Measurements from ENCODE around the gene SLC44A4.
"Not testable (repeated sequence)": the region's sequence is repeated elsewhere in the genome, so short reads cannot be mapped to it uniquely, and the experiment has no call there.

Gene SLC44A4

DNA sequence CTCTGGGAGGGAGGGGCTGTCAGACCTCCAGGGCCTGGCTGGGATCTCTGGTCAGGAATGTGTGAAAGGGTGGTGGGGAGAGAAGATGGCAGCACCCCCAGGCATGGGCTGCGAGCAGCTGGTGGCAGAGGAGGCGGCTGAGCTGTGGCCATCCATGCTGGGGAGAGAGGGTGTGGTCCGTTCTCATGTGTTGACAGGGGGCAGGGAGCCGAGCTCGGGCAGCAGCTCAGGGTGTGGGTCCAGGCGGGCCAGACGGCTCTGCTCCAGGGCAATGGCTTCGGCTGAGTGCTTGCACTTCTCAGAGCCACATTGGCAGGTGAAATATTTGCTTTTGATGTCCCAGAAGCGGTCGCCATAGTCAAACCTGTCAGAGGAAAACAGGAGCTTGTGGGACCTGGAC lies 1.1 kb upstream of the SLC44A4 start:
- DNase-seq (ENCODE audit: low read depth) = no peak

DNA sequence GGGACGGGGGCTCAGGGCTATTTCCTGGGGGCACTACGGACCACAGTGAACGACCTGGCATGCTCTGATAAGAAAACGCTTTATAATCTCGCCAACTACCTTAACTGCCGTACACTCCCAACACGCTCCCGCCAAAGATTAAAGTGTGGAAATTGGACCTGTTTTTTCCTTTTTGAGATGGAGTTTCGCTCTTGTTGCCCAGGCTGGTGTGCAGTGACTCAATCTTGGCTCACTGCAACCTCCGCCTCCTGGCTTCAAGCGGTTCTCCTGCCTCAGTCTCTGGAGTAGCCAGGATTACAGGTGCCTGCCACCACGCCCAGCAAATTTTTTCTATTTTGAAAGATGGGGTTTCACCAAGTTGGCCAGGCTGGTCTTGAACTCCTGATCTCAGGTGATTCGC lies 346 bp upstream of the SLC44A4 start:
- DNase-seq (ENCODE audit: low read depth) = no peak

DNA sequence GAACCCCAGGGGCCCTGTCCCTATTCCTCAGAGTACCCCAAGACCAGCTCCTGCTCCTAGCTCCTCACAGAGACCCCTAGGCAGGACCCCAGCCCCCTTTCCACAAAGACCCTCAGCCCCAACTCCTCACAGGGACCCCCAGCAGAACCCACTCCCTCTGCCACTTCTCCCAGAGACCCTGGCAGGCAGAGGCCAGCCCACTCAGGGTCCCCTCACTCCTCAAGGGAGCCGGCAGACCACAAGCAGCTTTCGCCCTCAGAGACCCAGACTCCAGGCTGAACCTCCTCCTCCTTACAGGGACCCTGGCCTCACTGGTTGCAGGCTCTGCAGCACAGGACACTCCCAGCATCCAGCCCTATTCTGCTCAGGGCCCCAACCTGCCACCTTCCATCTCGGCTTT lies 575 bp downstream of the SLC44A4 start:
- no peak for DNase-seq (ENCODE audit: low read depth)

- no peak for DNase-seq (ENCODE audit: low read depth)
Observed at GRCh38 chr6:31877651-31878161, 1.1 kb downstream of the SLC44A4 start.

GRCh38 chr6:31877125-31877650 lies 1.6 kb downstream of the SLC44A4 start:
- no peak for DNase-seq (ENCODE audit: low read depth)

- DNase-seq (ENCODE audit: low read depth) = no peak
Observed at GRCh38 chr6:31876357-31876756, 2.4 kb downstream of the SLC44A4 start.

DNA sequence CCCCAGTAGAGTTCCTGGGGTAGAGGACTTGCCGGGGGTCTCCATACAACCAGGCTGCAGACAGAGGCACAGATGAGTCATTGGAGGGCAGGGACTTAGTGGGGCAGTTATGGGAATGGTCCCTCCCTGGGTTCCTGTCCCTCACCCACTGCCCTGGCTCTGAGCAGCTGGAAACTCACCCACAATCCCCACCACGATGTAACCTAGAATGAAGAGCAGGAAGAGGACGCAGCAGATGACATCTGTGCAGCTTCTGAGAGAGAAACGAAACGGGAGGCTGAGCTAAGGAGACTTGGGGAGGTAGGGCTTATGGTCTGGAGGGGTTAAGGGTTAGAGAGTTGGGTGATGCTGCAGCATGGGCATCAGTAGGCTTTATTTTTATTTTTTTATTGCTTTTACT lies 2.9 kb downstream of the SLC44A4 start:
- no peak for DNase-seq (ENCODE audit: low read depth)

DNA sequence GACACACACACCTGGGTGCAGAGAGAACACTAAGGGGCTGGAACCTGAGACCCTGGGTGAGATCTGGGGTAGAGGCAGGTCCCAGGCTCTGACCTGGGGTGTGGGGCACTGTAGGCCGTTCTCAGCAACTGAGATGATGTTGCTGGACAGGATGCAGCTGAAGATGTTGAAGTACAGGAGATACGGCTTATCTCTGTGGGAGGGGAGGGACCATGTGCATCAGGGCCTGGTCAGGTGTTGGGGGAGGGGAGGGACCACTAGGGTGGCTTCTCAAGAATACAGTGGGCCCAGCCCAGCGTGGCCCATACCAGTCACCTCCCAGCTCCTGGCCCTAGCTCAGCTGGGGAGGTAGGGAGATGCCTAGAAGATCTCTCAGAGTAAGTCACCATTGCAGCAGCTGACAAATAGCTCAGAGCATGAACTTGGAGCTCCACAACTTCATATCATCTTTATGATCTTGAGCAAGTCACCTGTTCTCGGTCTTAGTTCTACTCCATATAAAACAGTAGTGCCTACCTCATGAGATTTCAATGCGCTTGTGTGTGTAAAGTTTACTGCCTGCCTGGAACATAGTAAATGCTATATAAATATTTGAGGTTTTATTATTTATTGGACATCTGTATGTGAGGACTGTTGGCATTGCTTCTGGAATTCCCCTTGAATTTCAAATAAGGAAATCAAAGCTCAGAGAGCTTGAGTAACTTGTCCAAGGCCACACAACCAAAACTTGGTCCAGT lies 3.8 kb downstream of the SLC44A4 start:
- no peak for DNase-seq (ENCODE audit: low read depth)

DNA sequence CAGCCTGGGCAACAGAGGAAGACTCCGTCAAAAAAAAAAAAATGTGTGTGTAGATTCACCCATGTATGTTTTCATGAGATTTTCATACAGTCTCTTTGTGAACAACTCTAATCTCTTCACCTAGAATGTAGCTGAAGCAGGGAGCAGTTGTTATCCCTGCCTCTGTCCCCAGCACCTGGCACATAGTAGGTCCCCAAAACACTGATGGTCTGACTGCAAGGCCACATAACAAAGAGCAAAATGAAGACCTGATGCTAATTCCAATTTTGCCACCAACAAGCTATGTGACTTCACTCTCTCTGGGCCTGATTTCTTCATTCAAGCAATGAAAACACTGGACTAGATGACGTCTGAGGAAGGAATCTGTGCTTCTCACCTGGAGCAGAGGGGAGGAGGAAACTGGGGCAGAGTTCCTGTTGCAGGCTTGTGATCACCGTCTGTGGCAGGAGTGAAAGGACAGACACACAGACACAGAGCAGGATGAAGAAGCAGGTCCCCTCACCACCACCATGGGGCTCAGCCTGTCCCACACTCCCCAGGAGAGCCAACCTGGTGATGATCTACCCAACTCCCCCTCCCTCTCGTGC lies 4.6 kb downstream of the SLC44A4 start:
- no peak for DNase-seq (ENCODE audit: low read depth)

DNA sequence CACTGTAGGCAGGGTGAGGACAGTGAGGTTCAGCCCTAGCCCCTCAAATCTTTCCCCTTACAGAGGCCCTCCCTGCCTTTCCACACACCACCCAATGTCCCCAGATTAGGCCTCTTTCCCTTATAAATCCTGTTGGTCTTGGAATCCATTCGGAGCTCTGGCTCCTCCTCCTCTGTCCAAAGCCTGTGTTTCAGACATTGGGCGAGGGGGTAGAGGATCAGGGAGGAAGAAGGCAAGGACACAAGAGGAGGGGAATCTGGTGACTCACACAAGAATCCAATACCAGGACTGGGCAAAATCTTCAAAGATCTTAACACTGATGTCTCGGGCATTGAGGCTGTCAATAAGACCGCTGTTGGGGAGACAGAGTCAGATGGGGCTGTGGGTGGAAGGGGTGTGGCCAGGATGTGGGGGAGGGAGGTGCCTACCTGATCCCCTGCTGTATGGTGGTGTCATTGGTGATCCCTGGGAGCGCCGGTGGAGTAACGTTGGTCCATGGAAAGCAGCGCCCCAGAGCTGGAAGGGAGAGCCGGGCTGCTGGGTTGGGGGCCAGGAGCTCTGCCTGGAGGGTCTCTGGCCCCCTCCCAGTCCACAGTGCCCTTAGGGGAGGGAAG lies 7.6 kb downstream of the SLC44A4 start:
- no peak for DNase-seq (ENCODE audit: low read depth)

- no peak for DNase-seq (ENCODE audit: low read depth)
Observed at GRCh38 chr6:31870385-31870921, 8.3 kb downstream of the SLC44A4 start.

DNA sequence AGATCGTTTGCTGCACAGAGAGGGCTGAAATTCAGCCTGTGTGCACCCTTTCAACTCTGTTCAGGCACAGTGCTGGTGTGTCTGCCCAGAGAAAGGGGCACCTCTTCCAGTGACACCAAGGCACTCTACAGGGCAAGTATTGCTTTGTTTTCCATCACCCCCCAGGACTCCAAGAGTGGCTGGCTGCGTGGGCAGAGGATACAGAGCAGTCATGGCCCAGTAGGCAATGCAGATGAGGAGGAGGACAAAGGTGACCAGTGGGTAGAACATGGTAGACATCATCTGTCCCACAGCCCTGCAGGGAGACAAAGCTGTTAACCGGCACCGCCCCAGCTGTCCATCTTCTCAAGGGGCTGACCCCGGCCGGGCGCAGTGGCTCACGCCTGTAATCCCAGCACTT lies 9.5 kb downstream of the SLC44A4 start:
- DNase-seq (ENCODE audit: low read depth) = no peak

DNA sequence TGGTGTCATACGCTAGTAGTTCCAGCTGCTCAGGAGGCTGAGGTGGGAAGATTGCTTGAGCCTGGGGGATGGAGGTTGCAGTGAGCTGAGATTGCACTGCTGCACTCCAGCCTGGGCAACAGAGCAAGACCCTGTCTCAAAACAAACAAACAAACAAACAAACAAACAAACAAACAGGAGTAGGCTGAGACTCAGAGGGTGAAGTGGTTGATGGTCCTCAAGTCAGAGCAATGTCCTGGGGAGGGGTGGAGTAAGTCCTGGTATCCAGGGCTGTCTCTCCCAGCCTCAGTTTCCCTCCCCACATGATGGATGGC lies 10.2 kb downstream of the SLC44A4 start:
- not testable (repeated sequence) for DNase-seq (ENCODE audit: low read depth)

- DNase-seq (ENCODE audit: low read depth) = no peak
Observed at GRCh38 chr6:31865205-31866118, 13.3 kb downstream of the SLC44A4 start.

DNA sequence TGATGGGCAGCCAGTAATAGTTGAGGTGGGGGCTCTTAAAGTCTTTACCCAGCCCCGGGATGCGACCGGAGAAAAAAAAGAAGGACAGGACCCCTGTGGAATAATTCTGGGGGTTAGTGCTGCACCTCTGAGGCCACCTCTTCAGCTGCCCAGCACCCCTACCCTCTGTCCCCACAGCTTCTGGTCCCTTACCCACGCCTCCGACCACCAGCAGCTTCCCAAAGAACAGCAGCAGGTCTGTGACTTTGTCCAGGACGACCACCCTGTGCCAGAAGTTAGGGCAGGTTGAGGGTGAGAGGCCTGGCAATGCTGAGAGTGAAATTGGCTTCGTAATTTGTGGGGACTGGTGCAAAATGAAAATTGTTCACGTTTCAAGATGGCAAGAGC lies 14.0 kb downstream of the SLC44A4 start:
- DNase-seq (ENCODE audit: low read depth) = no peak

DNA sequence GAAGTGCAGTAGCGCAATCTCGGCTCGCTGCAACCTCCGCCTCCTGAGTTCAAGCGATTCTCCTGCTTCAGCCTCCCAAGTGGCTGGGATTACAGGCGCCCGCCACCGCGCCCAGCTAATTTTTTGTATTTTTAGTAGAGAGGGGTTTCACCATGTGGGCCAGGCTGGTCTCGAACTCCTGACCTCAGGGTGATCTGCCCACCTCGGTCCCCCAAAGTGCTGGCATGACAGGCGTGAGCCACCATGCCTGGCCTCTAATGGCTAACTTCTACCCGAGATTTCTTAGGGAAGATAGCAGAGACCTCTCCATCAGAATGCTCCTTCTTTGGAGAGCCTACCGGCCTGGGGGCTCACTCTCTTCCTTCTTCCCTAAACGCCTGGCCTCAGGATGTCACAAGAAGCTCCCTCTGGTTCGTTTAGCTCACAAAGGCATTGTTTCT lies 14.7 kb downstream of the SLC44A4 start:
- not testable (repeated sequence) for DNase-seq (ENCODE audit: low read depth)

DNA sequence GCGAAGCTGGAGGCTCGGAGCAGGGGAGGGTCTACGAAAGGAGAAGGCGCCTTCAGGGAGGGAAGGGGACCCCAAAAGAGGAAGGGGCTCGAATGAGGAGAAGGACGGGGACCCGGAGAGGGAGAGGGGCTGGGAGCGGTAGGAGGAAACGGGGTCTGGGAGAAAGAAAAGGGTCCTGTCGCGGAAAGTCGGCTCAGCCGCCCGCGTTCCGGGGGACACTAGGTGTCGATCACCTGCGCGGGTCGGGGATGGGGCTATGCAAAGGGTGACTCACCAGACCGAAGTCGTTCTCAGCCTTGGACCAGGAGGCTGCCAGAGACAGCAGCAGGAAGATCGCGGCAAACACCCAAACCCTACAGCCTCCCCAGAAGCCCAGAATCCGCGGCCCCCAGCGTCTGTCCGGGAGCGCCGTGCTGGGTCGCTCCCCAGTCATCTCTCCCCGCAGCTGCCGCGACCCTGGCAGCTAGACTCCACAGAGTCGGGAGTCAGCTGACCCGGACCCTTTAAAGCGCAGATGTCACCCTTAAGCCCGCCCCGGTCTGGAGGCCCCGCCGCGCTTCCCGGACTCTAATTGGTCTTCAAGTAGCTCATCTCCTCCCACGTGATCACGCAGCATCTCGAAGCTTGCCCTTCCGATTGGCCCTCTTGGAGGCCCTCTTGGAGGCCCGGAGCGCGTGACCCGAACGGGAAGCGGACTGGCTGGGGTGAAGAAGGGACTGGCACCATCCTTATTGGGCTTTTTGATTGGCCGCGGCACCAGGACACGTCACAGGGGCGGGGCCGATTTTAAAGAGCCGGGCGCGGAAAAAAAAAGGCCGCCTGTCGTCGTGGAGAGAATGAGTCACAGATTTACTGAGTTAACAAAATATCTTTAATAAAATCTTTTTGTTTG lies 16.2 kb downstream of the SLC44A4 start, which contains the start of gene NEU1:
Gene NEU1 (minus strand): TSS at position 478 of the 892 bp plus-strand sequence. CDS start 45 bp downstream, at position 433.
- peak; percentile 98 for DNase-seq (ENCODE audit: low read depth)

GRCh38 chr6:31861919-31862343 lies 16.9 kb downstream of the SLC44A4 start:
- DNase-seq (ENCODE audit: low read depth) = no peak

- no peak for DNase-seq (ENCODE audit: low read depth)
Observed at GRCh38 chr6:31861150-31861549, 17.6 kb downstream of the SLC44A4 start.

DNA sequence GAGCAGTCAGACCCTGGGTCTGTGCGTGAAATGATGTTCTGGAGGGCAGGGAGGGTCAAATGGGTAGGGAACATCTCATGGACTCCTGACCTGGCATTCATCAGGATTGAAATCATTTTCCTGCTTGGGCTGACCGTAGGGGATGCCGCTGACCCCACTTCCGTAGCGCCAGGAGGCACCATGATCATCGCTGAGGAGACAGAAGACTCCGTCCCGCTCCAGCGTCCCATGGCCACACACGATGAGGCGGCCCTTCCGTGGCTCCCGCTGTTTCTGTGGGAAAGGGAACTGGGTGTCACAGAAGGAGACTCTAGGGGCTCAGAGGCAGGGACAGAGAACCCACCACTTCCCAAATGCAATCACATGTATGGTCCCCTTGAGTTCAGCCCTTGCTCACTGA lies 18.4 kb downstream of the SLC44A4 start:
- no peak for DNase-seq (ENCODE audit: low read depth)

- DNase-seq (ENCODE audit: low read depth) = no peak
Observed at GRCh38 chr6:31859923-31860322, 18.9 kb downstream of the SLC44A4 start.
